Measurements from ENCODE around the gene EIF4A3.
A peak's percentile ranks its signal among the peaks of the same experiment; 100 is the strongest.

EIF4A3 gene

GRCh38 chr17:80132906-80133625, 13.9 kb downstream of the EIF4A3 start:
- no peak for DNase-seq

DNA sequence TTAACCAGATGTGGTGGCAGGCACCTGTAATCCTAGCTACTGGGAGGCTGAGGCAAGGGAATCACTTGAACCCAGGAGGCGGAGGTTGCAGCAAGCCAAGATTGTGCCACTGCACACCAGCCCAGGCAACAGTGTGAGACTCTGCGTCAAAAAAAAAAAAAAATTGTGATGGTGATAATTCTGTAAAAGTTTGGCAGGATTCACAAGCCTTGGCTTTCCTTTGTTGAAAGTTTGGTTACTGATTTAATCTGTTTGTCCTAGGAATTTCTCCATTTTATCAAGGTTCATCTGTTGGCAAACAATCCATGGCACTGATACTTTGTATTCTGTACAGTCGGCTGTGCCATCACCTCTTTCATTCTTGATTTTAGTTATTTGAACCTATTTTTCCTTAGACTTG, 15.9 kb downstream of the EIF4A3 start:
- no peak for DNase-seq

DNA sequence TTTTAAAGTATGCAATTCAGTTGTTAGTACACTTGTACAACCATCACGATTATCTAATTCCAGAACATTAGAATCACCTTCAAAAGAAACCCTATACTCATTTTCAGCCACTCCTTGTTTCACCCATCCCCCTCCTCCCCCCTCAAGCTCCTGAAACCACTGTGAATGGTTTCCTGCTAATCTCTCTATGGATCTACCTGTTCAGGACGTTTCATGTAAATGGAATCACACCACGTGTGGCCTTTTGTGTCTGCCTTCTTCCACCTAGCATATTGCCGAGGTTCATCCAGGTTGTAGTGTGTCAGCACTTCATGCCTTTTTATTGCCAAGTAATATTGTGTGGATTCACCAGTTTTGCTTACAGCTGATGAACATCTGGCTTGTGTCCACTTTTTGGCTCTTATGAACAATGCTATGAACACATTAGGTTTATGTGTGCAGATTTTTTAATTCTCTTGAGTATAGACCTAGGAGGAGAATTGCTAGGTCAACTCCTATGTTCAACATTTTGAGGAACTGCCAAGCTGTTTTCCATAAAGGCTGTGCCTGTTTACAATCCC, 17.8 kb downstream of the EIF4A3 start:
- DNase-seq = no peak

GRCh38 chr17:80126449-80126715, 20.5 kb downstream of the EIF4A3 start:
- no peak for DNase-seq

DNA sequence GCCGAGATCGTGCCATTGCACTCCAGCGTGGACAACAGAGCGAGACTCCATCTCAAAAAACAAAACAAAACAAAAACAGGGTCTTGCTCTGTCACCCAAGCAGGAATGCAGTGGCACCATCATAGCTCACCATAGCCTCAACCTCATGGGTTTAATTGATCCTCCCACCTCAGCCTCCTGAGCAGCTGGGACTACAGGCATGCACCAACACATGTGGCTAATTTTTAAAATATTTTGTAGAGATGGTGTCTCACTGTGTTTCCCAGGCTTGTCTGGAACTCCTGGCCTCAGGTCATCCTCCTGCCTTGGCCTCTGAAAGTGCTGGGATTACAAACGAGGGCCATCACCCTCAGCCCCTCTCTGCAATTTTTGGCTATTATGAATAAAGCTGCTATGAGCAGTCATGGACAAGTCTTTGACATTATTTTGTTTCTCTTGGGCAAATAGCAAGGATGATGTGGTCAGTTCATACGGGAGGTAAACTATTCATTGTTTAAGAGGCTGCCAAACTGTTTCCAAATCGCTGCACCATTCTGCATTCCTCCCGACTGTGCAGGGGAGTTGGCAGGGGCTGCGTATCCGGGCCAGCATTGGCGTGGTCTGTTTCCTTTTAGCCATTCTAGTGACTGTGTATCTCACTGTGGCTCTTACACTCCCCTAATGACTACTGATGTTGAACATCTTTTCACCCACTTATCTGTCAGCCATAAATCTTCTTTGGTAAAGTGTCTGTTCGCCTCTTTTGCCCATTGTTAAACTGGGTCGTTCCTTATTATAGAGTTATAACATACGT, 21.1 kb downstream of the EIF4A3 start:
- DNase-seq = no peak

- DNase-seq = no peak
Observed at GRCh38 chr17:80124351-80124981, 22.5 kb downstream of the EIF4A3 start.

DNA sequence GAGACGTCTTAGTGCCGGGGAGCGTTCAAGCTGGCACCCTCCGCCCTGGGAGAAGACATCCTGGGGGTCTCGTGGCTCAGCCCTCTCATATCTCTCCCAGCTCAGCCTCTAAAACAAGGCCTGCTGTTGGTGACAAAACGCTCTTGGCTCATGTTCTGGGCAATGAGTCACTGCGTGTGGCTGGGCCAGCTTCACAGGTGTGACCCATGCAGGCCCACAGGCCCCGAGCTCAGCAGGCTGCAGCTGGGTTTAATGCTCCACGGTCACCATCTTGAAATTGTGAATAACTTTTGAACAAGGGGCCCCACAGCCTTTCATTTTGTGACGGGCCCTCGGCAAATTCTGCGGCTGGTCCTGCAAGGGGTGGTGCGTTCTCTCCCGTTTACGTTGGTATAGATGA, 23.1 kb downstream of the EIF4A3 start:
- DNase-seq = no peak

DNA sequence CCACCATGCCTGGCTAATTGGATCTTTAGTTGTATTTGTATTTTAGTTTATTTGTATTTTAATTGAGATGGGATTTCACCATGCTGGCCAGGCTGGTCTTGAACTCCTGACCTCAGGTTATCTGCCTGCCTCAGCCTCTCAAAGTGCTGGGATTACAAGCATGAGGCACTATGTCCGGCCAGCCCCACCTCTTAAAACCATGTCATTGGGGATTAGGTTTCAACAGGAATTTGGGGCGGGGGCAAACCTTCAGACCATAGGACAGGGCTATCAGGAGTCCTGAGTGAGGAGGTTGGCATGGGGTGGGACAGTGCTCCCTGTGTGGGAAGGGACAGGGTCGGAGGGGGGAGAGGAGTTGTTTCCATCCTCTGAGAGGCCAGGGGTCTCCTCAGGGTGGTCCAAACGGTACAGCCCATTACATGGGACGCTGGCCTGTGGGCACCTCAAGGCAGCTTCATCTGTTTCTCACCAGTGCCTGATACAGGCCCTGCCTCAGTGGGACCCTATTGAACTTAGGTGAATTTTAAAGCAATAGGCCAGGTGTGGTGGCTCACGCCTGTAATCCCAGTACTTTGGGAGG, 23.9 kb downstream of the EIF4A3 start:
- no peak for DNase-seq

DNA sequence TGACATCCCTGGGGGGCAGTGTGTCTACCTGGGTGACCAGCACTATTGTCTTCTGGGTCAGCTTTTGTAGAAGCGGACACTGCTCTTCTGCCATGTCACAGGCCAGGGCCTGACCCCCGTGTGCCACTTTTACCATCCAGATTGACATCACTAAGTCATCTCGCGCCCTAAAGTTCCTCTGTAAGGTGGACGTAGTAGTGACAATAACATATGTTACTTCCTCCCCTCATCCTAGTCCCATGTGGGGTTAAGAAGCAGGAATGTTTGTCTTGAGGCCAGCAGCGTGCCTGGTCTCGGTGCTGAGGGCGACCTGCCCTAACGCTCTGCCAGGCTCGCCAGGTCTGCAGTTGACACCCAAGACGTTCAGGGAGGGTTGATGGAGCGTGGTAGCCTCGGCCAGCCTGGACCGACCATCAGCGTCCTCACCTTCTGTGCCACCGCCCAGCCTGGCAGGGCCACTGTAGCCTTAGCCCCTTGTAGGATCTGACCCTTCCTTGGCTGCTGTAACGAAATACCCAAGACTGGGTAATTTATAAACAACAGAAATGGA, 24.8 kb downstream of the EIF4A3 start:
- no peak for DNase-seq

DNA sequence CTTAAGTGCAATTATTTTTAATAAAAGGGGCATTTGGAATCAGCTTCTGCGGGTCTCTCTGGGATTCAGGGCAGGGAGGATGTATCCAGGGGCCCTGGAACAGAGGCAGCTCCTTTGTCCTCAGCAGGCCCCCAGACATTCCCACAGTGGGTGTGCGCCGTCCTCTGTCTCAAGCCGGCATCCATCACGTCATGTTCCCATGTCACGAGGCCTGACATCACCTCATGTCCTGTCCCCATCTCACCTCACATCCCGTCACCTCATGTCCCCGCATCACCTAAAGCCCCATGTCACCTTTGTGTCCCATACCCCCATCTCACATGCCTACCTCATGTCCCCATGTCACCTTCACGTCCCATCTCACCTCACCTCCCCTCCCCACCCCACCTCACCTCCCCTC, 27.1 kb downstream of the EIF4A3 start:
- no peak for DNase-seq

DNA sequence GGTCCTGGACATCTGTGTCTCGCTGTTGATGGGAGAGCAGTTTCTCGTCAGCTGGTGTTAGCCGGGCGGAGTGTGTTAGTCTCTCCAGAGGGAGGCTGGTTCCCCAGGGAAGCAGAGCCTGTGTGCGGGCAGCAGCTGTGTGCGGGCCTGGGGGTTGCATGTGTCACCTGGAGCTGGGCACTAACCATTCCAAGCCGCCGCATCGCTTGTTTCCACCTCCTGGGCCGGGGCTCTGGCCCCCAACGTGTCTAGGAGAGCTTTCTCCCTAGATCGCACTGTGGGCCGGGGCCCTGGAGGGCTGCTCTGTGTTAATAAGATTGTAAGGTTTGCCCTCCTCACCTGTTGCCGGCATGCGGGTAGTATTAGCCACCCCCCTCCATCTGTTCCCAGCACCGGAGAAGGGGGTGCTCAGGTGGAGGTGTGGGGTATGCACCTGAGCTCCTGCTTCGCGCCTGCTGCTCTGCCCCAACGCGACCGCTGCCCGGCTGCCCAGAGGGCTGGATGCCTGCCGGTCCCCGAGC, 27.6 kb downstream of the EIF4A3 start:
- DNase-seq = peak; percentile 37

- no peak for DNase-seq
Observed at GRCh38 chr17:80118601-80119270, 28.2 kb downstream of the EIF4A3 start.

- DNase-seq = no peak
Observed at GRCh38 chr17:80117491-80118401, 29.2 kb downstream of the EIF4A3 start.

GRCh38 chr17:80116921-80117380, 30.0 kb downstream of the EIF4A3 start:
- DNase-seq = no peak

DNA sequence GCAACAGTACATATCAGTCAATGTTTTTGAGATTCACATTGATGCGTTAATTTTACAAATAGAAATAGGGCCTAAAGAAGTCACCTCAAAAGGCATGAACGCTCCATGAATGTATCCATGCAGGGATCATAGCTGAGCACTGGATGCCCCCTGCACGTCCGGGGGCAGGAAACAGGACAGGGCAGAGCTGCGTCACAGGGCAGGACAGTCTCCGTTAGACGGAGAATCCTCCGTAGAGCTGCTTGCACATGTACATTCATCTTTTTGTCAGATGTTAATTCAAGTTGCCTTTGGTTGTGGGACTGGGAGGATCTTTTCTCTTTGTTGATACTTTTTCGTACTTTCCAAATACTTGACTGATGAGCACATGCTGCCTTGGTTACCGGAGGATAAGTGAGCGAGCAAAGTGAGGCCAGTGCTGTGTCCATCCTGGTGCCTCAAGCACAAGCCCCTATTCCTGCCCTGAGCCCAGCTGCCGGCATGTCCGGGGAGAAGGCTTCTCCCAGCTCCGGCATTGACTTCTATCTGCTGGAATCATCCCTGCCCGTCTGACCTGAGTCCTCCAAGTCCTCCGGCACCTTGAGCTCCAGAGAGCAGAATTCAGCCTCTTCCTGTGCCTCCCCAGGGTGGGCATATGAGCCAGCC, 30.5 kb downstream of the EIF4A3 start:
- DNase-seq = no peak

GRCh38 chr17:80115159-80115558, 31.8 kb downstream of the EIF4A3 start:
- no peak for DNase-seq

DNA sequence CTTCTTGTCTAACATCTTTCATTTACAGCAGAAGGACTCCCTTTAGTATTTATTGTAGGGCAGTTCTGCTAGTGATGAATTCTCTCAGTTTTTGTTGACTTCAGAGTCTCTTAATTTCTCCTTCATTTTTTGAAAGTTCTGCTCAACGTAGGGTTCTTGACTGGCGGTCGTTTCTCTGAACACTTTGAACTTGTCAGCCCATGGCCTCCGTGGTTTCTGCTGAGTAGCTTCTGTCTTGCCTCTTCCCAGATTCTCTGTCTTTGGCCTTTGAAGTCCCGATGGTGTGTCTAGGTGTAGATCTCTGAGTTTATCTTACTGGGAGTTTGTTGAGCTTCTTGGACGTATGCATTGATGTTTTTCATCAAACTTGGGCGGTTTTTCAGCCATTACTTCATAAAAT, 32.2 kb downstream of the EIF4A3 start:
- DNase-seq = no peak

DNA sequence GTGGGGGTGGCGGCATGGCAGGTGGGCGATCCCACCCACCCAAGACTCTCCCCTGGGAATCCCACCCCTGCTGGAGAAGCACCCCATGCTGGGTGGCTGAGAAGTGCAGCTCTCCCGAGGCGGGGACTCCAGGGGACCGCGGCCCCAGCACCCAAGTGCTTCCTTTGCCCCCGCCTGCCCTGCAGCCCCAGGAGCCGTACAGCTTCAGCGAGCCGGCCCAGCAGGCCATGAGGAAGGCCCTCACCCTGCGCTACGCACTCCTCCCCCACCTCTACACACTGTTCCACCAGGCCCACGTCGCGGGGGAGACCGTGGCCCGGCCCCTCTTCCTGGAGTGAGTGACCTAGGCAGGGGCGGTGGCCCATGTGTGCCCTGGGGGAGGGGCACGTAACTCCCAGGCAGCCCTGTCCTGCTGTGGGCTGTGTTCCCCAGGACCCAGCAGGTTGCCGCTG, 33.9 kb downstream of the EIF4A3 start:
- no peak for DNase-seq

- no peak for DNase-seq
Observed at GRCh38 chr17:80112471-80113032, 34.4 kb downstream of the EIF4A3 start.
